ENCODE results near the gene GABRA5.

DNA sequence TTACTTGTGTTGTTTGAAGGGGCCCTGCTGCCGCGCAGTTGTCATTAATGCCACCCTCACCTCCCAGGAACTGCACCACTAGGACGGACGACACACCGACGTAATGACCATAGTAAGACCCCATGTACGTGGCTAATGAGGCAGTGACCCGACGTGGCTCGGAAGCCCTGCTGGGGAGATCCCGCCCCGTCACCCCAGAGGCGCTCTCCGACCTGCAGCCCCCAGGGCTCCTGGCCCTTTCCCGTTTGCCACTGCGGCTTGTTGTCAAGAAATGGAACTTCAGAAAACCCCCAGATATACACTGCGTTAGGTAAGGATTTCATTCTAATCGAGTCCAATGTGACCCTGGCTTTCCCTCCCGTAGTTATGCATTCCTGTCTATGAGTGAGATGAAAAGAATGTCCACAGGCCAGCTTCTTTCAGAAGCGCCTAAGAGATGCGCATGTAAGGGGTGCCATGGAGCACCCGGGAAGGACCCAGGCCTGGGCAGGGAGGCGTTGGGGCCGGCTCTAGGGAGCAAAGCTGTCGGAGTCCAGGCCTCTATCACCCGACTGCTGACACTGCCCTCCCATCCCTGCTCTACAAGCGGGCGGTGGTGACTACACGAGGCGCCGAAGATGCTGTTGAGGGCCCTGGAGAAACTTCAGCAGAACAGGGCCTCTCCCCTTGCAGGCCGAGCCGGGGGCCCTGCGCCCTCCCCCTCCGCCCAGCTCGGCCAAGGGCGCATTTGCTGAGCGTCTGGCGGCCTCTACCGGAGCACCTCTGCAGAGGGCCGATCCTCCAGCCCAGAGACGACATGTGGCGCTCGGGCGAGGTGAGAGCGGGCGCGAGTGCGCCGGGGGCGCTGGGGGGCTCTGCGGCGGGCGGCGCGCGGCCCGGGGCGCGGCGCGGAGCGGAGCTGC lies at the start of gene GABRA5:
- TF ChIP-seq, protein P1, sequence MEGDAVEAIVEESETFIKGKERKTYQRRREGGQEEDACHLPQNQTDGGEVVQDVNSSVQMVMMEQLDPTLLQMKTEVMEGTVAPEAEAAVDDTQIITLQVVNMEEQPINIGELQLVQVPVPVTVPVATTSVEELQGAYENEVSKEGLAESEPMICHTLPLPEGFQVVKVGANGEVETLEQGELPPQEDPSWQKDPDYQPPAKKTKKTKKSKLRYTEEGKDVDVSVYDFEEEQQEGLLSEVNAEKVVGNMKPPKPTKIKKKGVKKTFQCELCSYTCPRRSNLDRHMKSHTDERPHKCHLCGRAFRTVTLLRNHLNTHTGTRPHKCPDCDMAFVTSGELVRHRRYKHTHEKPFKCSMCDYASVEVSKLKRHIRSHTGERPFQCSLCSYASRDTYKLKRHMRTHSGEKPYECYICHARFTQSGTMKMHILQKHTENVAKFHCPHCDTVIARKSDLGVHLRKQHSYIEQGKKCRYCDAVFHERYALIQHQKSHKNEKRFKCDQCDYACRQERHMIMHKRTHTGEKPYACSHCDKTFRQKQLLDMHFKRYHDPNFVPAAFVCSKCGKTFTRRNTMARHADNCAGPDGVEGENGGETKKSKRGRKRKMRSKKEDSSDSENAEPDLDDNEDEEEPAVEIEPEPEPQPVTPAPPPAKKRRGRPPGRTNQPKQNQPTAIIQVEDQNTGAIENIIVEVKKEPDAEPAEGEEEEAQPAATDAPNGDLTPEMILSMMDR (conservative IDR thresholded peaks at IDR 0.05 in 1 of 2, IDR thresholded peaks at IDR 0.05 in 1 of 2; ENCODE audit: low read depth in 1 of 2, low read length in 2 of 2) = peak in 1 of 2 donors; percentile 7
- no peak for TF ChIP-seq EZH2 (IDR thresholded peaks at IDR 0.05; ENCODE audit: low read length, missing control alignments)
